Astrocyte (in vitro differentiated cells and primary cell): ENCODE measurements around the gene FLG. TPM values are rescaled to one million over a fixed set of nuclear protein-coding genes. Genes with fewer than 3 reads are reported as not detected.
"Not testable (repeated sequence)": the region's sequence is repeated elsewhere in the genome, so short reads cannot be mapped to it uniquely, and the experiment has no call there.

Experiments
- DNase-seq: peaks from one replicate; pipeline ENCODE4 v3.0.0-alpha.2; 2010; ENCODE audit warnings: low read depth
- FAIRE-seq: peaks from 2 replicates; lab custom pipeline; 2011; peaks lifted over from hg19 to GRCh38; lab: Jason Lieb, UNC
- H2AFZ ChIP-seq: 2 replicates; pipeline ENCODE4 v1.6.0; 2012; ENCODE audit warnings: low read depth, low read length, inconsistent platforms
- H3K27ac ChIP-seq: 2 replicates; pipeline ENCODE4 v1.5.1; 2011; ENCODE audit warnings: low read depth, low read length, inconsistent platforms
- H3K27me3 ChIP-seq: 2 replicates; pipeline ENCODE4 v1.6.0; 2011; ENCODE audit warnings: low read length, inconsistent platforms; ENCODE audit not compliant: insufficient read depth
- H3K36me3 ChIP-seq: 2 replicates; pipeline ENCODE4 v1.5.1; 2011; ENCODE audit warnings: low read length, inconsistent platforms; ENCODE audit not compliant: insufficient read depth
- H3K4me1 ChIP-seq: 2 replicates; pipeline ENCODE4 v1.5.1; 2011; ENCODE audit warnings: low read length, inconsistent platforms; ENCODE audit not compliant: insufficient read depth
- H3K4me2 ChIP-seq: 2 replicates; pipeline ENCODE4 v1.6.0; 2012; ENCODE audit warnings: low read length, inconsistent platforms
- H3K4me3 ChIP-seq: 2 replicates; pipeline ENCODE4 v1.5.1; 2011; ENCODE audit warnings: low read depth, mild to moderate bottlenecking, low read length, inconsistent platforms; ENCODE audit not compliant: insufficient read depth
- H3K79me2 ChIP-seq: 2 replicates; pipeline ENCODE4 v1.6.0; 2012; ENCODE audit warnings: mild to moderate bottlenecking, low read length, inconsistent platforms; ENCODE audit not compliant: insufficient read depth
- H3K9ac ChIP-seq: 2 replicates; pipeline ENCODE4 v1.6.0; 2012; ENCODE audit warnings: mild to moderate bottlenecking, low read length, inconsistent platforms
- H3K9me3 ChIP-seq: 2 replicates; pipeline ENCODE4 v1.5.1; 2012; ENCODE audit warnings: low read depth, mild to moderate bottlenecking, low read length, inconsistent platforms; ENCODE audit not compliant: insufficient read depth
- H4K20me1 ChIP-seq: 2 replicates; pipeline ENCODE4 v1.6.0; 2012; ENCODE audit warnings: low read length, inconsistent platforms; ENCODE audit not compliant: insufficient read depth
- H3K27ac Mint-ChIP-seq: one replicate; pipeline ENCODE4 v1.8.0; 2021; ENCODE audit warnings: mild to moderate bottlenecking, mixed read lengths; ENCODE audit not compliant: unreplicated experiment
- H3K27me3 Mint-ChIP-seq: one replicate; pipeline ENCODE4 v1.8.0; 2021; ENCODE audit warnings: low read depth, mixed read lengths; ENCODE audit not compliant: unreplicated experiment
- H3K36me3 Mint-ChIP-seq: one replicate; pipeline ENCODE4 v1.8.0; 2021; ENCODE audit warnings: low read depth, mixed read lengths; ENCODE audit not compliant: unreplicated experiment
- H3K4me1 Mint-ChIP-seq: one replicate; pipeline ENCODE4 v1.8.0; 2021; ENCODE audit warnings: low read depth, mixed read lengths; ENCODE audit not compliant: unreplicated experiment
- H3K4me3 Mint-ChIP-seq: one replicate; pipeline ENCODE4 v1.8.0; 2021; ENCODE audit warnings: mild to moderate bottlenecking, moderate library complexity, mixed read lengths; ENCODE audit not compliant: unreplicated experiment
- H3K9me3 Mint-ChIP-seq: one replicate; pipeline ENCODE4 v1.8.0; 2021; ENCODE audit warnings: mild to moderate bottlenecking, mixed read lengths; ENCODE audit not compliant: unreplicated experiment
- EZH2 ChIP-seq: IDR thresholded peaks from 2 replicates; pipeline ENCODE4 v1.6.1; 2012; ENCODE audit warnings: mild to moderate bottlenecking, low read length, inconsistent platforms; ENCODE audit not compliant: insufficient read depth
- total RNA-seq: library from RNA; stranded (reverse); gene quantifications from 2 replicates; pipeline ENCODE4 v1.2.1, GENCODE V29; 2021
- TF ChIP-seq, protein P1 (sequence below): IDR thresholded peaks from 2 replicates; pipeline ENCODE4 v1.5.1; 2011; ENCODE audit warnings: low read depth, mild to moderate bottlenecking, inconsistent platforms, low read length, moderate library complexity; ENCODE audit not compliant: insufficient read depth

The FLG gene
- total RNA-seq, 1 donor from 2014 or later, result 4.4 TPM

DNA sequence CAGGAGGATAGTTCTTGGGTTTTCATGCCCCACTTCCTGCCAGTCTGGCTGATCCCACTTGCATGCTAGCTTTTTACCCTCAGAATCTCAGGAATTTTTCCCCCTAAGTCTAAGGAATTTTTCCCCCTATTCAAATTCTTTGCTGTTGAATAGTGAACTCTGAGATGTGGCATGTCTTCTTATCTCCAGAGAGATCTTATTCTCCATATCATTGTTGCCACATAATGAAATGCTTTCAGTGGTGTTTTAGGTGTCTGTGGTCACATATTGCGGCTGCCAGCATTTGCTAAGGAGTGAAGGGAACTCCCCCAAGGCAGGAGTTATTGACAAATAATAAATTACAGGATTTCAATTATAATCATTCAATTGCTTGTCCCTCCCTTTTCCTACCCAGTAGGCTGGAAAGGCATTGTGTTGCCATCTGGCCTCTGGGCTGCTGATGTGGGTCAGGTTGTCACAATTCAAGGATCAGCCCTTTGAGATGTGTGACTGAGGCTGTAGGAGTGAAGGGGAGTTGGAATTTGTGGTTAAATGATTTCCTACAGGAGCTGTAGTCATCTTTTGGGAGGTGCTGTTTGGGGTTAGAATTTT is 3.9 kb upstream of the FLG start:
- Mint-ChIP-seq H3K27me3 (no peaks in the 10 kb centered on the region), H3K36me3 (no peaks in the 10 kb centered on the region), H3K4me3 (no peak overlapping the region), H3K4me1 (peaks cover 3% of the 10 kb centered on the region), H3K27ac (peak overlapping the region; percentile 59), H3K9me3 (no peaks in the 10 kb centered on the region)
- Histone ChIP-seq H3K9ac (no peak overlapping the region), H3K27me3 (no peaks in the 10 kb centered on the region), H3K27ac (no peak overlapping the region), H4K20me1 (no peaks in the 10 kb centered on the region), H2AFZ (no peak overlapping the region), H3K4me3 (no peak overlapping the region), H3K79me2 (no peaks in the 10 kb centered on the region), H3K4me2 (no peak overlapping the region), H3K4me1 (no peaks in the 10 kb centered on the region), H3K36me3 (no peaks in the 10 kb centered on the region), H3K9me3 (no peaks in the 10 kb centered on the region)
- no peak for TF ChIP-seq EZH2
- TF ChIP-seq, protein P1, sequence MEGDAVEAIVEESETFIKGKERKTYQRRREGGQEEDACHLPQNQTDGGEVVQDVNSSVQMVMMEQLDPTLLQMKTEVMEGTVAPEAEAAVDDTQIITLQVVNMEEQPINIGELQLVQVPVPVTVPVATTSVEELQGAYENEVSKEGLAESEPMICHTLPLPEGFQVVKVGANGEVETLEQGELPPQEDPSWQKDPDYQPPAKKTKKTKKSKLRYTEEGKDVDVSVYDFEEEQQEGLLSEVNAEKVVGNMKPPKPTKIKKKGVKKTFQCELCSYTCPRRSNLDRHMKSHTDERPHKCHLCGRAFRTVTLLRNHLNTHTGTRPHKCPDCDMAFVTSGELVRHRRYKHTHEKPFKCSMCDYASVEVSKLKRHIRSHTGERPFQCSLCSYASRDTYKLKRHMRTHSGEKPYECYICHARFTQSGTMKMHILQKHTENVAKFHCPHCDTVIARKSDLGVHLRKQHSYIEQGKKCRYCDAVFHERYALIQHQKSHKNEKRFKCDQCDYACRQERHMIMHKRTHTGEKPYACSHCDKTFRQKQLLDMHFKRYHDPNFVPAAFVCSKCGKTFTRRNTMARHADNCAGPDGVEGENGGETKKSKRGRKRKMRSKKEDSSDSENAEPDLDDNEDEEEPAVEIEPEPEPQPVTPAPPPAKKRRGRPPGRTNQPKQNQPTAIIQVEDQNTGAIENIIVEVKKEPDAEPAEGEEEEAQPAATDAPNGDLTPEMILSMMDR, result no peak
- peak; percentile 29 for FAIRE-seq
- peak; percentile 51 for DNase-seq

- H3K4me3 Mint-ChIP-seq, result no peak overlapping the region
- no peak for FAIRE-seq
- no peaks in the 10 kb centered on the region for H4K20me1 ChIP-seq
- no peaks in the 10 kb centered on the region for H3K36me3 ChIP-seq
- H3K4me1 Mint-ChIP-seq, result no peaks in the 10 kb centered on the region
- no peaks in the 10 kb centered on the region for H3K27me3 Mint-ChIP-seq
- H2AFZ ChIP-seq, result no peak overlapping the region
- no peaks in the 10 kb centered on the region for H3K4me1 ChIP-seq
- H3K27me3 ChIP-seq, result no peaks in the 10 kb centered on the region
- no peak for DNase-seq
- peaks cover 5% of the 10 kb centered on the region for H3K9me3 ChIP-seq
- no peak overlapping the region for H3K9ac ChIP-seq
- H3K27ac Mint-ChIP-seq, result no peak overlapping the region
- no peaks in the 10 kb centered on the region for H3K79me2 ChIP-seq
- H3K36me3 Mint-ChIP-seq, result peaks cover 52% of the 10 kb centered on the region
- H3K9me3 Mint-ChIP-seq, result peaks cover 45% of the 10 kb centered on the region
- TF ChIP-seq EZH2, result no peak
- TF ChIP-seq, protein P1, result no peak
- no peak overlapping the region for H3K27ac ChIP-seq
- no peak overlapping the region for H3K4me2 ChIP-seq
- no peak overlapping the region for H3K4me3 ChIP-seq
Measured at GRCh38 chr1:152313970-152314369, 11.1 kb downstream of the FLG start.

GRCh38 chr1:152313319-152313801 is 11.7 kb downstream of the FLG start:
- H3K36me3 Mint-ChIP-seq, result peaks cover 58% of the 10 kb centered on the region
- Histone ChIP-seq H3K4me1 (no peaks in the 10 kb centered on the region), H3K4me3 (no peak overlapping the region), H3K36me3 (no peaks in the 10 kb centered on the region), H3K4me2 (no peak overlapping the region), H3K9me3 (peaks cover 5% of the 10 kb centered on the region), H3K27ac (no peak overlapping the region), H3K9ac (no peak overlapping the region), H4K20me1 (no peaks in the 10 kb centered on the region), H2AFZ (no peak overlapping the region), H3K27me3 (no peaks in the 10 kb centered on the region), H3K79me2 (no peaks in the 10 kb centered on the region)
- FAIRE-seq, result no peak
- DNase-seq, result no peak
- peaks cover 50% of the 10 kb centered on the region for H3K9me3 Mint-ChIP-seq
- no peak for TF ChIP-seq EZH2
- TF ChIP-seq, protein P1, result no peak
- no peaks in the 10 kb centered on the region for H3K27me3 Mint-ChIP-seq
- no peaks in the 10 kb centered on the region for H3K4me1 Mint-ChIP-seq
- H3K27ac Mint-ChIP-seq, result no peak overlapping the region
- no peak overlapping the region for H3K4me3 Mint-ChIP-seq

- not testable (repeated sequence) for H3K27ac ChIP-seq, H3K4me3 Mint-ChIP-seq, H3K4me1 ChIP-seq, H3K27me3 ChIP-seq, H3K9me3 ChIP-seq, H3K9ac ChIP-seq, H3K27me3 Mint-ChIP-seq, FAIRE-seq, H3K4me1 Mint-ChIP-seq, H3K36me3 ChIP-seq, DNase-seq, H4K20me1 ChIP-seq, H3K4me3 ChIP-seq, H2AFZ ChIP-seq, H3K4me2 ChIP-seq, H3K79me2 ChIP-seq, H3K27ac Mint-ChIP-seq
- peaks cover 69% of the 10 kb centered on the region for H3K36me3 Mint-ChIP-seq
- H3K9me3 Mint-ChIP-seq, result peaks cover 61% of the 10 kb centered on the region
Measured at GRCh38 chr1:152312169-152312568, 12.9 kb downstream of the FLG start.
